NCI-H2227 treated with DMSO at 0.1 percent for 48 hours (cell line): Measurements from ENCODE around the gene DMRT2.

ENCODE experiments used
- DNase-seq: peaks from one replicate; lab custom pipeline; 2025; lab: John Stamatoyannopoulos, UW

The DMRT2 gene

GRCh38 chr9:1050125-1050895, at the start of gene DMRT2:
TSS of gene DMRT2 (plus strand) at chr9:1050357. CDS start at chr9:1051614, 1,257 bp downstream.
- peak; percentile 28 for DNase-seq

GRCh38 chr9:1001838-1002237, 48.3 kb upstream of the DMRT2 start:
- DNase-seq, result no peak

GRCh38 chr9:1002678-1003077, 47.5 kb upstream of the DMRT2 start:
- DNase-seq, result no peak

- DNase-seq, result peak; percentile 4
Measured at GRCh38 chr9:1005043-1005667, 45.0 kb upstream of the DMRT2 start.

GRCh38 chr9:1007312-1007711, 42.8 kb upstream of the DMRT2 start:
- DNase-seq, result no peak

GRCh38 chr9:1008216-1008615, 41.9 kb upstream of the DMRT2 start:
- no peak for DNase-seq

GRCh38 chr9:1009101-1009707, 41.0 kb upstream of the DMRT2 start:
- DNase-seq, result peak; percentile 37

GRCh38 chr9:1013021-1013420, 37.1 kb upstream of the DMRT2 start:
- no peak for DNase-seq

- DNase-seq, result no peak
Measured at GRCh38 chr9:1014225-1014624, 35.9 kb upstream of the DMRT2 start.

GRCh38 chr9:1014640-1015039, 35.5 kb upstream of the DMRT2 start:
- no peak for DNase-seq

- no peak for DNase-seq
Measured at GRCh38 chr9:1018121-1018520, 32.0 kb upstream of the DMRT2 start.

GRCh38 chr9:1024112-1024511, 26.0 kb upstream of the DMRT2 start:
- no peak for DNase-seq

GRCh38 chr9:1025131-1025530, 25.0 kb upstream of the DMRT2 start:
- no peak for DNase-seq

GRCh38 chr9:1026219-1026618, 23.9 kb upstream of the DMRT2 start:
- no peak for DNase-seq

- DNase-seq, result no peak
Measured at GRCh38 chr9:1028501-1029190, 21.5 kb upstream of the DMRT2 start.

GRCh38 chr9:1031951-1032601, 18.1 kb upstream of the DMRT2 start:
- DNase-seq, result no peak

GRCh38 chr9:1034271-1034670, 15.9 kb upstream of the DMRT2 start:
- no peak for DNase-seq

- DNase-seq, result no peak
Measured at GRCh38 chr9:1039589-1039988, 10.6 kb upstream of the DMRT2 start.

GRCh38 chr9:1042466-1042865, 7.7 kb upstream of the DMRT2 start:
- DNase-seq, result no peak

GRCh38 chr9:1044643-1045042, 5.5 kb upstream of the DMRT2 start:
- no peak for DNase-seq

GRCh38 chr9:1046639-1047572, 3.3 kb upstream of the DMRT2 start:
- no peak for DNase-seq
